Limb (tissue), 2 donors: Measurements from ENCODE around the gene VPS26B.
"Not testable (repeated sequence)": the region's sequence is repeated elsewhere in the genome, so short reads cannot be mapped to it uniquely, and the experiment has no call there.

Experiments
- DNase-seq, 2 donors: peaks; one replicate each; pipeline ENCODE4 v3.0.0-alpha.2; 2016; ENCODE audit errors: extremely low spot score in 2 of 2

Gene VPS26B

DNA sequence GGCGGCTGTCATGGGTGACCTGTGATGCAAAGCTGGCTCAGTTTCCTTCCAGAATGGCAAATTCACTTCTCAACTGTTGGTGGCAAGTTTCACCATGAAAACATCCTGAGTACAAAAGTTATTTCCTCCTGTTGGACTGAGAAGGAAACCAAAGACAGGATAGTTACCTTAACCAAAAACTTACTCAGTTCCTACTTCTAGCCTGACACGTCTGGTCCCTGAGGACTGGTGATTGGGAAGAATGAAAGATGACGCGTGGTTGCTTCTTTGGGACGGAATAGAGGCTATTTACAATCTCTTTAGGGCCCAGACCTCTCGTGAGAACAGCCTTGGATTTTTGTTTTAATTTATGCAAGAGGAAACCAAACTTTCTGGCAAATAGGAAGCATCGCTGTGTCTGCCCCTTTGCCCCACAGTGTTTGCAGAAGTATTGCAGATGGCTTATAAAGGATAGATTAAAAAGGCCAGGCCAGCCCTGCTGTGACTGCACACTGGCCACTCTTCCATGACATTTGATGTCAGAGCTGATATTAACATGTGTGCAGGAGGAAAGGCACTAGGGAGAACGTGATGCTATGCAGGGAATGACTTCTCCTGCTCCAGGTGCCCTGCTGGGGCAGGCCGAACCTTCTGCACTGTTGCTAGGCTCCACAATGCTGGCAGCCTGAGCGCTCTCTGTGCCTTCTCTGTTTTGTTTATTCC lies 7.6 kb downstream of the VPS26B start:
- no peak for DNase-seq

DNA sequence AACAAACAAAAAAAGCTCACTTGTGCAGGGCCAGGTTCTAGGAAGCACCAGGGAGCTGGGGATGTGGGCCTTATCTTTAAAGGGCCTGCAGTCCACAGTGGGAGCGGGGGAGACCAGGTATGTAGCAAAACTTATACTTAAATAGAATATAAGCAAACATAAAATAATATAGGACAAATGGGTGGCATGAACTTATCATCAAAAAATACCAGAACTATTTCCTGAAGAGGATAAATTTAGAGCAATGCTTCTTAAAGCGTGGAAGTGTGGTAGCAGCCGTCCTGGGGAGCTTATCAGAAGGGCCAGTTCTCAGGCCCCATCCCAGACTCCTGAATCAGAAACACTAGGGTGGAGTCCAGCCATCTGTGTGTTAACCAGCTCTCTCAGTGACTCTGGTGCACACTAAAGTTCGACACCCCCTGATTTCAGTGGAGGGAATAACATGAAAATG lies 9.3 kb downstream of the VPS26B start:
- DNase-seq: no peak

DNA sequence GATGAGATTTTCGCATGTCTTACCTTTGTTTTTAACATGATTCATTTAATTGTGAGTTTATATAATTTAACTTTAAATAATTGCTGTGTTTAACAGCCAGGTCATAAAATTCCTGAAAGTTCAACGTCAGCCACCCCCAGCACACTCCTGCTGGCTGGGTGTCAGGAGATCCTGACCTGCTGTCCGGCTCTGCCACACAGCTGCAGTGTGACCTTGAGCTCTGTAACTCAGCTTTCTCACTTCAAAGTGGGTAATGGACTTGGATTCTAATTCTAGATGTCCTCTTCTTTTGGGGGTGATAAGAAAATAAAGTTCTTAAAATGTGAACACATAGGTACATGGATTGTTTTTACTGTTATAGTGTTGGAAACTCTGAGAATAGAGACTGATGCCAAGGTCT lies 10.9 kb downstream of the VPS26B start:
- no peak for DNase-seq

DNA sequence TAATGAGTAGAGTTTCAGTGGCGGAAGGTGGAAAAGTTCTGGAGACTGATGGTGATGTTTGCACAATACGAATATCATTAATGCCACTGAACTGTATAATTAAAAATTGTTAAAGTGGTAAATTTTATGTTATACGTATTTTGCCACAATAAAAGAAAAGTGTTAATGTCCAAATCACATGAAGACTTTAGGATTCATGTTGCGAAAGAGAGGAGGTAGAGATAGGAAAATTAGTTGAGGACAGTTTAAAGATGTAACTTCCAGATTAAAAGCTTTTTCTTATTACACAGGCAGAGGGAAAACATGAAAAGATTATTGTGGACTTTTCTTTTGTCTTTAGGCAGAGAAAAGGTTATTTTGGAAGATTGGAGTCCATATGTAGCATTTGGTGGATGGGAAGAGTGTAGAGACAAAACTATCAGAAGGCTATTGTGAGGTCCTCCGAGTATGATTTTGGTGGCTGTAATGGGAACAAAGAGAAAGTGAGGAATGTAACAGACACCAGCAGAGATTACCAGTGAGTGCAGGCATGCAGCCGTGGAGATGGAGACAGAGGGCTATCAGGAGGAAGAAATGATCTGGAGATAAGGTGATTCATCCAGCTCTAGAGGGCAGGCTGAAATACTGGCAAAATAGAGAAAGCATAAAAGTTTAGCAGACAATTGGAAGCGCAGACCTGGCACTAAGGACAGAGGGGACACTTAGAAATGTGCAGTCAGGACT lies 12.5 kb downstream of the VPS26B start:
- DNase-seq: no peak

DNA sequence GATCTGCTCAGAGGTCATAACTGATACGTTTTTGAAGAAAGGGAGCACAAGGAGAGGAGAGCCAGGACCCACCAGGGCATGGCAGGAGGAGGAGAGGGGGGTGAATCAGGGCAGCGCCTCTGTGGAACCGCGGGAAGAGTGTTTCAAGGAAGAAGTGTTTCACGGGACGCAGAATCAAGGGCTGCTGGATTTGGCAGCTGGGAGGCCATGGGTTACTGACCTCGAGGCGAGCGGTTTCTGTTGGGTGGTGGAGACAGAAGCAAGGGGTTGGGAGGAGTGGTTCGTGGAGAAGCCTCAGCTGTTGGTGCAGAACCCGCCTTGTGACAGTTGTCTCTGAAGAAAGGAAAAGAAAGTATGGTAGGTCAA lies 13.1 kb downstream of the VPS26B start:
- DNase-seq: no peak

DNA sequence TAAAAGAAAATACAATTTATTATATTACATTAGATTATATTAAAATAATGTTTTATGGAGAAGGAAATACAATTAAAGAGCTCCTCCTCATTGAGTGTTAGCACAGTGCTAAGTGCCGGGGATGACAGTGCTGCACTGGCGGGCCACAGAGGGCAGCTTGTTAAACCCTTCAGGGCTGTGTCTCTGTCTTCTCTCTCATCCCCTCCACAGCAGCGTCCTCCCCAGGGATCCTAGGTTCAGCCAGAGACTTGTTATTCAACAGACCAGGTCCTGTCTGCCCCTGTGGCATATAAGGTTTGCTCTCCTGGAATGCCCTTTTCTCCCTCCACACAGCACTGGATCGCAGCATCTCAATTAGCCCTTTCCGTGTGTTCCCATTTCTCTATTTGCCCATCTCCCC lies 14.5 kb downstream of the VPS26B start:
- DNase-seq: no peak

DNA sequence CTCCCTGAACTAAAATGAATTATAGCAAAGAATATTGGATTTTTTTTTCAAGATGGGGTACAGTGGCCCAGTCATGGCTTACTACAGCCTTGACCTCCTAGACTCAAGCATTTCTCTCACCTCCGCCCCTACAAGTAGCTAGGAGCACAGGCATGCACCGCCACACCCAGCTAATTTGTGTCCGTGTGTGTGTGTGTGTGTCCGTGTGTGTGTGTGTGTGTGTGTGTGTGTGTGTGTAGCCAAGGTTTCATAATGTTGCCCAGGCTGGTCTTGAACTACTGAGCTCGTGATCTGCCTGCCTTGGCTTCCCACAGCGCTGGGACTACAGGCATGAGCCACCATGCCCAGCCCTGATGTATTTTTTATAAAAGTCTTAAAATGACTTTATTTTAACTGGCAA lies 16.1 kb downstream of the VPS26B start:
- no peak for DNase-seq

DNA sequence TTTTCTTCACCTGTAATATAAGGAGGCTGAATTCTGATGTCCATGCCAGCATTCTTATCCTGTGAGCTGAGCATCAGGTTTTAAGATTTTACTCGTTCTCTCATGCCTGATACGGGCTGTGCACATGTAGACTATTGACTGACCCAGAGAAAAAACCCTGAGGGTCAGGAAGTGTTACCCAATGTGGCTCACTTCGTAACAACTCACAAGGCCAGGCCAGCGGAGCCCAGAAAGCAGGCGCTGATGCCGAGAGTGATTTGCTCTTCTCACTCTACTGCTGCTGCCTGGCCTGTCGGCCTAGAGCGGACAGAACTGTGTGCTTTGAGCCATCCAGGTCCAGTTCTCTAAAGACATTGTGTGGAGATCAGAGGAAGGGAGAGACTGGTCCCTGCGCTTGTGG lies 17.9 kb downstream of the VPS26B start:
- no peak for DNase-seq

DNA sequence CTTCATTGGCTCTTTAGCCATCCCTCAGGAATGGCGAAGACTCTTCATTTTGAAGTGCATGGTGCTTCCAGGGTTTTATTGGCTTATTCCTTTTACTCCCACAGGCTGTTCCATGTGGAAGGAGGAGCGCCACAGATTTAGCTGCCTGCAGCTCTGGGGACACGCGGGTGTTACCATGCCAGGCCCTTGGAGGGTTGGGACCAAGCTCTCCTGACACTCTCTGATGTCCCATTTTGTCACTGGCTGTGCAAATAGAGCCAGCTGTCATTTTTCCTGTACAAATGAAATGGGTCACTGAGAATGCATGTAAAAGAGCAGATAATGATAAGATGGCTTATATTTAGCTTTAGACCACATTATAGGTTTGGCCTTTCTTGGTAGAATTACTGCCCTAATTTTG lies 19.4 kb downstream of the VPS26B start:
- no peak for DNase-seq

DNA sequence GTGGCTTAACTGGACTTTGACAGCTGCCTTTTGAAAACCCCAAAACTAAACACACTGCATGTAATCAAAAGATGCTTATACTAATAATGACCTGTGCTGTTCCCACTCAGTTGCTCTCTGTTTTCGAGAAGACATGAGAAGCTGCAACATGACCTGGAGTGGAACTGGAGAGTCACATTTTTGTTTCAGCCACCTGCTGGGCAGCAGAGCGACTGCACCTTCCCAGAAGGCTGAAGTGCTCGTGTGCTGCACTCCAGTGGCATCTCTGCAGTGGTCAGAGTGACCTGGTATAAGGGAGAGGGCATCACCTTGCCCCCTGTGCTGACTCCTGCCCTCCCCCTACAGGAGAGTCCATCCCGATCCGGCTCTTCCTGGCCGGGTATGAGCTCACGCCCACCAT lies 20.1 kb downstream of the VPS26B start:
- no peak for DNase-seq

DNA sequence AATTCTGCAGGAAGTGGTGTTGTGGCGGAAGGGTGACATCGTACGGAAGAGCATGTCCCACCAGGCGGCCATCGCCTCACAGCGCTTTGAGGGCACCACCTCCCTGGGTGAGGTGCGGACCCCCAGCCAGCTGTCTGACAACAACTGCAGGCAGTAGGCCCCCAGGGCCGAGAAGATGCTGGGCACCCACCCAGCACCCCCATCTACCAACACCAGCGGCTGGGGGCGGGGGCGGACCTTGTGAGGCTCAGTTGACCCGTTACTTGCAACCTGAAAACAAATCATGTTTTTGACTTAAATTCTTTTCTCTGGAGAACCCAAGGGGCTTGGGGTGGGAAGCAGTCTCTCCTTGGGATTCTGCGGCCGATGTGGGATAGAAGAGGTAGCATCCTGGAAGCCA lies 21.0 kb downstream of the VPS26B start:
- DNase-seq: no peak

DNA sequence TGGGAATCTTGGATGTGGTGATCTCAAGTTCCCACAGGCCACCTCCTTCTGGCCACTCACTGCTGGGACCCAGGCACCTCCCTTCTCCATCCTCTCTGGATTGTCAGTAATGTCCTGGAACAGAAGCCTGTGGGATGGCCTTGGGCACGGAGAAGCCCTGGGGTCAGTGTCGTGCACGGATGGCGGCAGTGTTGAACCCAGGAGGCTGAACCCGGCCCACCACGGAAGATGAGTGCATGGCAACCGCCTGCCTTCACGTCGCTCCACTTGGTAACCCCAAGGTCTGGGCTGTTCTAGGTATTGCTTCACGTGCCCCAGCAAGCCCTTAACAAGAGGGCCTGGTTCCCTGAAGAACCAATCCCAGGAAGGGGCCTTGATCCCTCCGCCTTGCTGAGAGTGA lies 21.6 kb downstream of the VPS26B start:
- DNase-seq: no peak

DNA sequence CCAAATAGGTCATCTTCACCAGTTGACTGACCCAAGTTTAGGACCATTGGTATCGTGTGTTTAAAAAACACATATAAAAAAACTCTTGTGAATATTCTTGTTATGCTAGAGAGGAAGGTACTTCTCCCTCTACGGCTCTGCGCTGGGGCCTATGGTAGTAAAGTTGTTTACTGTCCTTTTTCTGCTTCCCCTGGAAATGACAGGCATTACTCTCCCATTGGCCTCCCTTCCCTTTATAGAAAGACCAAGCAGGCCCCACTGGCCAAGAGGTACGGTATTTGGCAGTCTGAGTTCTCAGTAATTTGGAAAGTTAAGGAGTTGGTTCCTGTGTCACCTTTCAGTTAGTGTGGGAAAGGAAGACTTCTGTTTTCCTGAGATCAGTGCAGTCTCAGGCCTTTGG lies 22.2 kb downstream of the VPS26B start:
- no peak for DNase-seq

DNA sequence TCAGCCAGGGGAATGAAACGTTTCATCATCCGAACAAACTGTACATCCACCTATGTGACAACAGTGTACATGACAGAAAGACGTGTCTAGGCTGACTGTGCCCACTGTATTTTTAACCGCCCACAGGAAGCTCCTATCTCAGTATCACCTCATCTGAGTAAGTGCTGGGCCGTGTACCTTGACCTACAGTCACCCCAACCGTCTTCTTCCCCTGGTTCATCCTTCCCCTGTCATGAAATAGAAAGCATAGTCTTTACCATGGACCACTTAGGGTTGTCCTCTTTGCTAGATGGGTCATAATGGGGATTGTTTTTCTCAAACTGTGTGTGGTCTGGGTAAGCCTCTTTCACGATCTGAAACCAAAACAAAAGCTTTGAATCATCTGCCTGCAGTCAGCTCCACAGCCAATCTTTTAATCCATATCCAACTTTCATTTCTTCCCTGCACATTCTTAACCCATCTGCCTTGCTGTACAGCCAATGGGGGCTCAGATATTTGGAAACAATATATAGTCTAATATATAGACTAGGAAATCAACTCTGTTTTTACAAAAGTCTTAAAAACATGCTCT lies 24.5 kb downstream of the VPS26B start:
- DNase-seq: no peak

DNA sequence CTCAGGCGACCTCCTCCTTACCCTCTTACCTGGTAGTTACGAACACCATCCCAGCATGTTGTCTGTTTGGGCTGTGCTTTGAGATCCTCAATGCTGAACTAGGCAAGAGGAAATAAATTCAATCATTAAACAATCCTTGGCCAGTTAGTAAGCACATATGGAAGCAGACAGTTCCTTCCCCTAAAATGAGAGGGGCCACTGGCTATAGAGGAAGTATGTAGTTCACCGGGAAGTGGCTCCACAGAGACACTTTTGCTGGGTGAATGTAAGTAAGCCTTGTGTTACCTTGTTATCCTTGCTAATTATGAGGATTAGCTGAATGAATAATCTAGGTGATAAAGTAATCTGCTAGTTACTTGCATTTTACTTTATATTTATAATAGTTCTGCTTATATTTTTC lies 25.8 kb downstream of the VPS26B start:
- no peak for DNase-seq

DNA sequence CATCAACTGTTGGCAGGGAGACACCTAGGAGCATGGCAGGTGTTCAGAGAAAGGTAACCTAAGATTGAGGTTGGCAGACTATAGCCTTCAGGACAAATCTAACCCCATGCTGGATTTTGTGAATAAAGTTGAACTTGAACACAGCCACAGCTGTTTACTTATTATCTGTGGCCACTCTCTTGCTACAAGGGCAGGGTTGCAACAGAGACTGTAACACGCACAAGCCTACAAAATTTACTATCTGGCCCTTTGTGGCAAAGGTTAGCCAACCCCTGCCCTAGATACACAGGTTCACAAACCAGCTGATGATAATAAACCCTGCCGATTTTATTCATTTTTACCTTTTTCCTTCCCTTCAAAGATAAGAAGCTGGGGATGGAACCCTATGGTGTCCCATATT lies 26.2 kb downstream of the VPS26B start:
- no peak for DNase-seq

DNA sequence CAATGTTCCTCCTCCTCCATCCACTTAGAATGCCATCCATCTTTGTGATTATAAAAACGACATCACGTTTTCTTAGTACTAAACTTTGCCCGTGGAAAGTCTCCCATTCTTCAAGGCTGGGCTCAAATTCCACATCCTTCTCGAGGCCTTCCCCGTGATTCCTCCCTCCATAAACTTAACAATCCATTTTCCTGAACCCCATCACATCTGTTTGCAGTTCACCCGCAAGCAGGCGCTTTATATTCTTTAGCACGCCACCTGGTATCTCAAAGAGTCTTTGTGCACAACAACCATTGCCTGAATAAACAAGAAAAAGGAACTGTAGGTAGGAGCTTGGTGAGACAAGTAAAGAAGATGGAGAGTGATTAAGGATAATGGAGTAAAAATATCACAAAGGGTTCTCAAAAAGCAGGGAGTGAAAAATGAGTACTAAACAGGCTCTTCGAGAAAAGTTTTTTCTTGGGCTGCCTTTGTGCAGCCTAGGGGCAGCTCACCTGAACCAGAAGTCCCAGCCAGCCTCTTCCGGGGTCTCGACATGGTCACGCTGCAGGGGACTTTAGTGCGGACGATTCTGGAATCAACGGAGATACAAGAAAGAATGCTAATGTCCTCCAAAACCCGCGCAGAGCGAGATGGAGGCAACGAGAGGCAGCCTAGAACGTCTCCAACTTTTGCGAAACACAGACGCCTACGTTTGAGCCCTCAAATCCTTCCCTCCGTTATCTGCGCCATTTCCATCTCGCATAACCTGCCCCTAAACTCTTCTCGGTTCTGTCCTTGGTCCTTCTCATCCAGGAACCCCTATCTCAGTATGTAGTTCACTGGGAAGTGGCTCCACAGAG lies 28.1 kb downstream of the VPS26B start:
- DNase-seq: no peak

DNA sequence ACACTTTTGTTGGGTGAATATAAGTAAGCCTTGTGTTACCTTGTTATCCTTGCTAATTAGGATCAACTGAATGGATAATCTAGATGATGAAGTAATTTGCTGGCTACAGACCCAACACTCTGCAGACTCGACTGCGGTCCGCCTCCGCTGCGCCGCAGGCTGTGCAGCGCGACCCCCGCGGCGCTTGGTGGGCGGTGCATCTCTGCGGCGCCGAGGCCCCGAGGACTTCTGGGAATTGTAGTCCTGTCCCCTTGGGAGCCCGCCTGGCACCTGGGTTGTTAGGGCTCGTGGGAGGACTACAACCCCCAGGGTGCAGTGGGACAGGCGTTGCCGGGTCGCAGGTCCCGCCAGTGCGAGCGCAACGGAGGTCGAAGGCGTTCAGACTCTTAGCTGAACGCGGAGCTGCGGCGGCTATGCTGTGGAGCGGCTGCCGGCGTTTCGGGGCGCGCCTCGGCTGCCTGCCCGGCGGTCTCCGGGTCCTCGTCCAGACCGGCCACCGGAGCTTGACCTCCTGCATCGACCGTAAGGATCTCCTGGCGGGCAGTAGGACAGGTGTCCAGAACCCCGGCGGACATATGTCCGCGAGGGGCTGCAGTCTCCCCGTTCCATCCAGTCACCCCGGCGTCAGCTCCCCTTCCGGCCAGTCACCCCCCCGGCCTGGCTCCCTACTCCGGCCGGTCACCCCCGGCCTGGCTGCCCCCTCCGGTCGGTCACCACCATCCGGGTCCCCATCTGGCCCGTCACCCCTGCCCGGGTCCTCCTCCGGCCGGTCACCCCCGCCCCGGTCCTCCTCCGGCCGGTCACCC lies 28.9 kb downstream of the VPS26B start, which contains the start of the genes ACAD8 and THYN1:
ACAD8 (plus strand) TSS at position 381 of the 806 bp plus-strand sequence; CDS start at position 414, 33 bp downstream.
THYN1 (minus strand) TSS at position 165 of the 806 bp plus-strand sequence. CDS start 470 bp downstream, outside the sequence.
- DNase-seq: peak; percentile 95 to 98

DNA sequence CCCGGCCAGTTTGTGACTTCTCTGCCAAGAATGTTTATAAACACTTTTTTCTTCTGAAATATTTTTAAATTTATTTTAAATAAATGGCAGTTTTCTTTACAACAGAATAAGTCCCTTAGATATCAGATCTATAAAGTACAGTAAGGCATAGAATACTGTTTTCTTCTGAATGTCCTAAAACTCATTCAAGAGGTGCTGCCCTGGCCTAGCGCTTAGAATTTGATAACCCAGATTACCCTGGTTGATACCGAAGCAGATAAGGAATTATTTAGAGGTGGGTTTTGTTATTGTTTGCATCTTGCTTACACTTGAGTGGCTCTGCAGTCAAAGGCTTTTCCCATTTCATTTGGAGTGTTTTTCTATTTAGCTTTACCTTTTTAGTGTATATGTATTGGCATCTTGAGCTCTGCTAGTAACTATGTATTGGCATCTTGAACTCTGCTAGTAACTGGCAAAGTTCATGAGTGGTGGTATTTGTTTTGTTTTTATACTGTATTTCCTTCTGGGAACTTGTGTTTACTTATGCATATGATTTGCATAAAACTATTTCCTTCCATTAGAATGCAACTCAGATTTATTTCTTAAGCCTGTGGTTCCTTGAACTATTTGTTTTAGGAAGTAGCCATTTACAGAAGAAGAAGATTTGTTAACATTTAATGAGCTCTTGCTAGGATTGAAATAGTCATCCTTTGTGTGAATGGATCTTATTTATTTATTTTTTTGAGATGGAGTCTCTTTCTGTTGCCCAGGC lies 30.1 kb downstream of the VPS26B start:
- no peak for DNase-seq

DNA sequence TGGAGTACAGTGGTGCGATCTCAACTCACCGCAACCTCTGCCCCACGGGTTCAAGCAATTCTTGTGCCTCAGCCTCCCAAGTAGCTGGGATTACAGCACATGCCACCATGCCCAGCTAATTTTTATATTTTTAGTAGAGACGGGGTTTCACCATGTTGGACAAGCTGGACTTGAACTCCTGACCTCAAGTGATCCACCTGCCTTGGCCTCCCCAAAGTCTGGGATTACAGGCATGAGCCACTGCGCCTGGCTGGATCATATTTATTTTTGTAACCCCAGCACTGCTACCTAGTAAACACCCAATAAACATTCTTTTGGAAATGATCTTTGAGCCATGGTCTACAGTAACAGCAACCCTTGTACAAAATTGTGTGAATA lies 30.7 kb downstream of the VPS26B start:
- DNase-seq: not testable (repeated sequence)
